Fibroblast of skin of right quadriceps (primary cell): ENCODE data around the gene CLEC2D.
"Not testable (repeated sequence)": the region's sequence is repeated elsewhere in the genome, so short reads cannot be mapped to it uniquely, and the experiment has no call there.

Experiments
- DNase-seq: peaks from one replicate; pipeline ENCODE4 v3.0.0-alpha.2; 2013

Gene CLEC2D, protein sequence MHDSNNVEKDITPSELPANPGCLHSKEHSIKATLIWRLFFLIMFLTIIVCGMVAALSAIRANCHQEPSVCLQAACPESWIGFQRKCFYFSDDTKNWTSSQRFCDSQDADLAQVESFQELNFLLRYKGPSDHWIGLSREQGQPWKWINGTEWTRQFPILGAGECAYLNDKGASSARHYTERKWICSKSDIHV

DNA sequence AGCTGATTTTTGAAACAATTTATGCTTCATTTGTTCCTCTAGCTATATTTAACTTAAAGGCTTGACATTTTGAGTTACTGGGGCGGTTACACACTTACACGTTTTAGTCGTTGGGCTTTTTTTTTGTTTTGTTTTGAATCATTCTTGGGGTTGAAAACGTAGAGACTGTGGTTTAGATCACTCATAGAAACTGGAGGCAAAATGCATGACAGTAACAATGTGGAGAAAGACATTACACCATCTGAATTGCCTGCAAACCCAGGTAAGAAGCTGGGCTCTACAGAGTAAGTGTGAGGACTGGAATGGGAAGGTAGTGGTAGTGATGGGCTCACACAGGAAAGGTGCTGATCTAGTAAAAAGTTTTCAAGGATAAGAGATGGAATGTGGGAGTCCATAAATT lies at the start of gene CLEC2D:
Gene CLEC2D (plus strand): TSS at position 180 of the 400 bp plus-strand sequence. CDS start 22 bp downstream, at position 202.
- DNase-seq: no peak

DNA sequence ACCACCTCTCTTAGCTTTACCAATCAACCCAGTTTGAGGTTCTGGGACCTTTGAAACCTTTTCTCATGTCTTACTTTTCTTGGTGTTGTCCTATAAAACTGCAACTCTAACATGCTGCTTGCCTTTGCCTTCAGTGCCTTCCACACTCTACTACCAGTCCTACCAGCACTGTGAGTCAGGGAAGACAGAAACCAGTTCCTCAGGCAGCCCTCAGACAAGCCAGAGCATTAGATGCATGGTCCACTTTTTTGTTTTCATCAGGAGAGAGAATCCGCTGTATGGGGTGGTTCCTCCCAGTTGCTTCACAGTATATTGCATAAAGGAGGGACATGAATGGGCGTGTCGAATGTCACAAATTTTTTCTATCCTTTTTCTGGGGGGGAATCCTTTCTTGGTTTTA lies 44.5 kb upstream of the CLEC2D start:
- no peak for DNase-seq

DNA sequence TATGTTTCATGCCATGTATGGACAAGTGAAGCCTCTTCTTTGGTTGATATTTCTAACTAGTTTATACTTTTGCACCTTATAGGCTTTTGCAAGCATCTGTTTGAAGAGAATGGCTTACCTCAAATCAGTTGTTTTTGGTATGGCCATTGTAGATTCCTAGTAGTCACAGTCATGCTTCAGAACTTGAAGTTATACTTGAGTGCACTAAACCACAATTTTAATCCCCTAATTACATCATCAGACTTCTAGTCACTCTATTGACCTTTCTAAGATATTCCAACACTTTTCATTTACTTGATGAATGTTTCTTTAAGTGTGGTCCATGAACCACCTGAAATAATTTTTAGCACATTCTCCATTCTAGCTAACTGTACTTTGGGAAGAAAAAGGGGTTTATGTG lies 43.2 kb upstream of the CLEC2D start:
- DNase-seq: no peak

DNA sequence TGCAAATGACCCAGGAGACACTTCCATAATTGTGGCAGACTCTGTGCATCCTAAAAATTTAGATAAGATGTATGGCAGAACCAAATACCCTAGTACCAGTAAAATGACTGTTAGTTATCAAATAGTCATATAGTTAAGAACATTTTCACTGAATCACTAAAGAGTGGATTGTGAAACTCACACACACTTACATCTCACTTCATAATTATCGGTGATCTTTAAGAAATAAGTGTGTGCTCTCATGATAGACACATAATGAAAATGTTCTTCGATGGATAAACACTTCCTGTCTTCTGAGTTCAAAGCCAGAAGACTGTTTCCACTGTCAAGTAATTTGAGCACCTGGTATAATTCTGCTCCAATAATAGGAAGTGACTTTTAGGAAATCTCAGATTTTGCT lies 42.7 kb upstream of the CLEC2D start:
- DNase-seq: no peak

DNA sequence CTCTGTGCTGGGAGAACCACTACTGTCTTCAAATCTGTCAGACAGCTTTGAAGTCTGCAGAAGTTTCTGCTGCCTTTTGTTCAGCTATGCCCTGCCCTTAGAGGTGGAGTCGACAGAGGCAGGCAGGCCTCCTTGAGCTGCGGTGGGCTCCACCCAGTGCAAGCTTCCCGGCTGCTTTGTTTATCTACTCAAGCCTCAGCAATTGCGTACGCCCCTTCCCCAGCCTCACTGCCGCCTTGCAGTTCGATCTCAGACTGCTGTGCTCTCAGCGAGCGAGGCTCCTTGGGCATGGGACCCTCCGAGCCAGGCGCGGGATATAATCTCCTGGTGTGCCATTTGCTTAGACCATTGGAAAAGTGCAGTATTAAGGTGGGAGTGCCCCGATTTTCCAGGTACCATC lies 36.7 kb upstream of the CLEC2D start:
- no peak for DNase-seq

DNA sequence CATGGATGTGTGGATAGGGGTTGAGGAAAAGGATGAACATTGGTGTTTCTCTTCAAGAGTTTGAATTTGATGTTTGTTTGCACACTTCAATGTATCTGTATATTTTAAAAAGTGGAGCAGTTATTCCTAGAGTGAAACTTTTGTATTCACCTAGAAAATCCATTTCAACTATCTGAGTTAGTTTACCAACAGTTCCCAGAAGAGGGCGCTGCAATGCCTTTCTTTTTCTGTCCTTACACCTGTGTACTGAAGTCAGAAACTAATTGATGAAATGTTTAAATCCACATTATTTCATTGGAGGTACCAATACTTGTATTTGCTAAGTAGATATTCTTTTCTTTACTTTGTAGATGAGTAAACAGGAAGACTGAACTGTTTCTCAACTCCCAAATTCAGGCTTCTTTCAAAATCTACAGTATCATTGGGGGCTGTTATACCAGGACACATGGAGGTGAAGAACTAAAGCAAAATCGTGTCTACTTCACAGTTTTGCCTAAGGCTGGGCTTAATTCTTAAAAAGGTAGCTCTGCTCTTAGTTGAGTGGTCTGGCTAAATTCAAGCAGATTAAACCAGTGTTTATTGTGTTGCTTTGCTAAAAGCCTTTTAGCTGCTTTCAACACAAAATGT lies 35.2 kb upstream of the CLEC2D start:
- DNase-seq: peak; percentile 41

DNA sequence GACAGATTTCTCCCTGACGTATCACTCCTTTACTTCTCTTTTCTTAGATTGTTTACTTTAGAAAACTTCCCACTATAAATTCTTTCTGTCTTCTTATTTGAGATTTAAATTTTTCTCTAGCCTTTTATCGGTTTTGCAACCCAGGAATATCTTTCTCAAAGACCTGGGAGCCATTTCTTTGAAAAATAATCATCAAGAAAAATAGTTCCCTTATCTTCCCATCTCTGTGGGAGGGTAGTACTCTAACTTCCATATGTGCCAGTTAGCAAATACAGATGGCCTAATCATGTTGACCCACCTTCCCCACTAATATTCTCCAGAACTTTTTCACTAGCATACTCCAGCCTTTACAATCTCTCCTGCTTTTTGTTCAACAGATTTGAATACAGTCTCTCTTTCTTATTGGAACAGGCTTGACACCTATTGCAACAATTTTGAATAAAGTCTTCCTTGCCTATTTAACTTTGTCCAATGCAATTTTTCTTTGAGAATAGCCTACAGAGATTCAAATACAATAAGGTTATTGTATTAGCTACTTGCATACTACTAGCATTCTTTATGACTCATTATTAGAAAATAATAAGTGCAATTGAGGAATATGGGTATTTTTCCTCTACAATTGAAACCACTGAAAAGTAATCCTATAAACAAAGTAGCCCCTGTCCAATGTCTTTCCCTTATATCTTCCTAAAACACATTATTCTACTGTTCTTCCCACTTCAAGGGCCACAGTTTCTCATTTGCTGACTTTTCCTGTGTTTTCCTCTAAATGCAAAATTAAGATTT lies 34.4 kb upstream of the CLEC2D start:
- DNase-seq: no peak

DNA sequence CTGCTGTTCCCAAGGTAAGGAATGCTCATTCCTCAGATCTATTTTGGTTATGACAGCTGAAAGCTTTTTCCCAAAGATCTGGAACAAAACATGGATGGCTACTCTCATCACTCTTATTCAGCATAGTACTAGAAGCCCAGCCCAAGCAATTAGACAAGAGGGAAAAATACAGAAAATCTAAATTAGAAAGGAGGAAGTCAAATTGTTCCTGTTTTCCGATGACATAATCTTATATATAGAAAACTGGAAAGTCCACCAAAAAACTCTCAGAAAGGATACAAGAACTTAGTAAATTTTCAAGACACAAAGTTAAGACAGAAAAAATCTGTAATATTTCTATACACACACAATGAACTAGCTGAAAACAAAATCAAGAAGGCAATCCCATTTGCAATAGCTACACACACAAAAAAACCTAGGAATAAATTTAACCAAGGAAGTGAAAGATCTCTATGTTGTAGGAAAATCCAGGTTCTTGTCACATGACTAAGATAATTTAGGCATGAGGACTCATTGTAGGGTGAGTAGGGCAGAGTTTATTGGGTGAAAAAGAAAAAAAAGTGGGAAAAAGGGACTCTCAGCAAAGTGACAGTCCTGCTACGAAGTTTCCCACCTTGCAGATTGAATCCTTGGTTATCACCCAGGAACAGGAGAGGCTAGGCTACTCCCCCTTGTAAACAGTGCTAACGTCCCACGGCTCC lies 33.2 kb upstream of the CLEC2D start:
- no peak for DNase-seq

DNA sequence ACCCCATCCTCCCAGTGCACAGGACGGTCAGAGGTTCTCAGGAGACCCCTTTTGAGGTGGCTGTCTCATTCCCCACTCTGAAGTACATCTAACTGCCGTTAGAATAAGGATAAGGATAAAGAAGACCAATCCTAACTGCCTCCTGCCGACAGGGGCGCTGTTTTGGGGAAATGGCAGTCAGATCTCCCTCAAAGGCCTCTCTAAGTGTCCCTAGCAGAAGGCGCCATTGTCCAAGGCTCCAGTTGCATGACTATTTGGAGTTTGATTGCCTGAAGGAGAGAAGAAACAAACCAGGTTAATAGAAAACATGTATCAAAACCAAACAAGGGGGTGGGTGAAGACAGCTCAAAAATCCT lies 32.7 kb upstream of the CLEC2D start:
- DNase-seq: no peak

DNA sequence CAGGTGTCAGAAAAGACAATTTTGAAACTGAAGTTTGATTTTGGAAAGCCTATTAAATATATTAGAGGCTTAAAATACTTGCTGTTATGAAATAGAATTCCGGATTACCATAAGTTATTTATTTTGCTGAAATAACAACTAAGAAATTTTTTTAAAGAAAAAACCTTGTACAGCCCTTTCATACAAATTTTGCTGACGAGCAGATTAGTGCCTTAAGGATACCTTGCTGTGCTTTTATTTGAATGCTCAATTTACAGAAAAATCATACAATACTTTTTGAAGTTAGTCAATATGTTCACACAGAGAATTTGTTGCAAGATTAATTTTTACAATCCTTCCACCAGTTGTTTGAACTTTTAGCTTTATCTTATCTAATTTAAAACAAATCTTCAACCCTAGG lies 29.5 kb upstream of the CLEC2D start:
- DNase-seq: no peak

DNA sequence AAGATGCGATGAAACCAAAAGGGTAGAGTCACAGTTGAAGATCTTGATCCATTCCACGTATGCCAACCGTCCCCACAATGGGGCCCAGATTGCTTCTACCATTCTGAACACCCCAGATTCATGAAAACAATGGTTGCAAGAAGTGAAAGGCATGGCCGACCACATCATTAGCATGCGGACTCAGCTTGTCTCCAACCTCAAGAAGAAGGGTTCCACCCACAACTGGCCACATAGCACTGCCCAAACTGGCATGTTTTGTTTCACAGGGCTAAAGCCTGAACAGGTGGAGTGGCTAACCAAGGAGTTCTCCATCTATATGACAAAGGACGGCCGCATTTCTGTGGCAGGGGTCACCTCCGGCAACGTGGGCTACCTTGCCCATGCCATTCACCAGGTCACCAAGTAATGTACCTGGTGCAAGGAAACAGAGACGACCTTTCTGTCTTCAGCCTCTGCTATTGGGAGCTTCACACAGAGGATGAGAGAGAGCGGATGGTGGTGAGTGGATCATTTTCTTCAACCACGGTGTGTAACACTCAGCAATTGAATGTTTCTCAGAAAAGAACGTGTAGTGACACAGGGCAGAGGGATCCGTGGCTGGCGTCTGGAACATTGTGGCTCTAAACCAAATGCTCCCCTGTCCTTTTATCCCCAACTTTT lies 26.8 kb upstream of the CLEC2D start:
- no peak for DNase-seq

DNA sequence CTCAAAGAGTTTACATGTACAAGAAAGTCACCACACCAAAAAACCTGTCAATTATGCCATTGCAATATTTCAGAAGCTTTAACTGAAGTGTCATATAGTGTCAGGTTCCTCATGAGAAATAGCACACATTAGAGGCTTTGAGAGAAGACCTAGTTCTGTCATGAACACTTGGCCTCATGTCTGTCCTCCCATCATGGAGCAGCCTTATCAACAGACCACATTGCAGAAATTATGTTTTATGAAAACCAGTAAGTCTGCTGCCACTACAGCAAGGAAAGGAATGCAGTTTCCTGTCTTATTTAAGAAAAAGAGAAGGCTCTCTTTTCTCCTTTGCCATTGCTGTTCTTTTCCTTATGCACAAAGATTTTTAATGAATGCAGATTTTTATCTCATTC lies 26.2 kb upstream of the CLEC2D start:
- no peak for DNase-seq

DNA sequence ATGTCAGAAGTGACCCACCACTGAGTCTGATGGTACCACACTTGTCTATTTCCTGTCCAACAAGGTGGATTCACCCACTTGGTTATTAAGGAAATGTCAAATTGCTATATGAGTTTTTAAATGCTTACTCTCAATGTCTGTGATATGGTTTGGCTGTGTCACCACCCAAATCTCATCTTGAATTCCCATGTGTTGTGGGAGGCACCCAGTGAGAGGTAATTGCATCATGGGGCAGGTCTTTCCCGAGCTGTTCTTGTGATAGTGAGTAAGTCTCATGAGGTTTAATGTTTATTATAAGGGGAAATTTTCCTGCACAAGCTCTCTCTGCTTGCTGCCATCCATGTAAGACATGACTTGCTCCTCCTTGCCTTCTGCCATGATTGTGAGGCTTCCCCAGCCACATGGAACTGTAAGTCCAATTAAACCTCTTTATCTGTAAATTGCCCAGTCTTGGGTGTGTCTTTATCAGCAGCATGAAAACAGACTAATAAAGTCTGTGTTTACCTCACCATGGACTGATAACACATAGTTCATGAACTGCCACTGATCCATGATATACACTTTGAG lies 24.4 kb upstream of the CLEC2D start:
- not testable (repeated sequence) for DNase-seq

DNA sequence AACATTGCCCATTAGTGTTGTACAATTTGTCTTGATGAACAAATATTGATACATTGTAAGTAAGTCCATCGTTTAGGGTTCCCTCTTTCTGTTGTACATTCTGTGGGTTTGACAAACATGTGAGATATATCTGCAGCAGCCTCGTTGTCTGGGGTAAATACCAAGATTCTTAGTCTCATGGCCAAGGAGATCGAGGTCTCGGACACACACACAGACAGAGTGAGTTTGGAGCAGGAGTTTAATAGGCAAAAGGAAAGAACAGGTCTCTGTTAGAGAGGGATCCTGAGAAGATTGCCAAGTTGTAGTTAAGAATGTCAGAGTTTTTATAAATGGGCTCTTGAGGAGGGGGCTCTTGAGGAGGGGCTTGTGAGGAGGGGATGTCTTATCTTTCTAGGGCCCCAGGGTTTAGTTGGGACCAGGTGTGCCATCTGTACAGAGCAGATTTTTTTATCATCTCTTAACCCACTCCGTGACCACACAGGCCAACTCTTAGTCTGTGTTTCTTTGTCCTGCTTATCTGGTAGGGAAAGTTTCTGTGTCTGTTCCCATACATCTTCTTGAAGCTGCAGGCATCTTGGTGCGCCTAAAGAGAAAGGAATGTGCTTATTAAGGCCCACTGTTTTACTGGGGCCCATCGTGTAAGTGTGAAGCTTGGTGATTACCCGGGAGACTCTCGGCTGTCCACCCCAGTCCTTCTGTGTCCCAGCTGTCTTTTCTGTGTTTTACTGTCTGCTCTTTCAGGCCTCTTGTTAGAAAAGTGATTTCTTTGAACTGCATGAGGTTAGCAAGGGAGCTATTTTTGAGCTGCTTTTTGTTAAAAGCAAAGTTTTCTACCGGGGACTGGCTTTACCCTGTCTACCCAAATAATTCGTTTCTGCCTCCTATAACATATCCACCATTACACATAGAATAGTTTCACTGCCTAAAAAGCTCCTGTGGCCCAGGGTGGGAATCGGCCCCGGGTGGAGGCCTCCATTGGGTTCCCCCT lies 22.4 kb upstream of the CLEC2D start:
- peak; percentile 51 for DNase-seq

DNA sequence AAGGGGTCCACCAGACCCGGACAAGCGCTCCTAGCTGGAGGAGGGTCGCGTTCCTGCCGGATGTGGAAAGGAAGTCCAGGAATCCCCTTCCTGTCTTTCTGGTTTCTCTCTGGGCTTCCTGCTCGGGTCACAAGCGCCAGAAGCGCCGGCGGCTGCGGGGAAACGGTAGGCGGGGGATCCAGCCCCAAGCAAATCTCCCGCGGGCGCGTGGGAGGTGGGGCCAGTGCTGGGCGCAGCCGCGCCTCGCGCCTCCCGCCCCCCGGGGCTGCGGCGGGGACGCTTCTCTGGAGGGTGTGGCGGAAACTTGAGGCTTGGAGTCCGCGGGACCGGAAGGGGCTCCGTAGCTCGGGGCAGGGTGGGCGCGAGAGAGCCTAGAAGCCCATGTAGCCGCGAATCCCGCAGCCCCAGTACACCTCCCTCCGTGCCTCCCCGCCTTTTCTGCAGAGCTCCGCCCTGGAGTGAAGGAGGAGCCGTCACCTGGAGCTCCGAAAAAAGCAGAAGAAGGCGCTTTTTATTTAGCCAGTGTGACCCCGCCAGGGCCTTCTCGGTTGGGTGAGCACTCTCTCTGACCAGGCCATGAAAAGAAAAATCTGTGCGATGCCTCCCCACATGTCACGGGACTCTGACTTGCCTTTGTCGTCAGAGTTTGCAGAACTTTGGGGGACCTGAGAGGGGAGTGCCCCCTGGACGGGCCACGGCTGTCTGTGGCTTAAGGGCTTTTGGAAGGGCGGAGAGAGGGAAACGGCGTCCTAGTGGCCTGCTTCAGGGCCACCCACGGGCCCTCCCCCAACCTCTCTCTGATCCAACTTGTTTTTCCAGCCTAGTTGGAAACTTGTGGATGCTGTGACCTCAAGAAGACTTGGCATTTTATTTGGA lies 21.4 kb upstream of the CLEC2D start:
- DNase-seq: peak; percentile 87

DNA sequence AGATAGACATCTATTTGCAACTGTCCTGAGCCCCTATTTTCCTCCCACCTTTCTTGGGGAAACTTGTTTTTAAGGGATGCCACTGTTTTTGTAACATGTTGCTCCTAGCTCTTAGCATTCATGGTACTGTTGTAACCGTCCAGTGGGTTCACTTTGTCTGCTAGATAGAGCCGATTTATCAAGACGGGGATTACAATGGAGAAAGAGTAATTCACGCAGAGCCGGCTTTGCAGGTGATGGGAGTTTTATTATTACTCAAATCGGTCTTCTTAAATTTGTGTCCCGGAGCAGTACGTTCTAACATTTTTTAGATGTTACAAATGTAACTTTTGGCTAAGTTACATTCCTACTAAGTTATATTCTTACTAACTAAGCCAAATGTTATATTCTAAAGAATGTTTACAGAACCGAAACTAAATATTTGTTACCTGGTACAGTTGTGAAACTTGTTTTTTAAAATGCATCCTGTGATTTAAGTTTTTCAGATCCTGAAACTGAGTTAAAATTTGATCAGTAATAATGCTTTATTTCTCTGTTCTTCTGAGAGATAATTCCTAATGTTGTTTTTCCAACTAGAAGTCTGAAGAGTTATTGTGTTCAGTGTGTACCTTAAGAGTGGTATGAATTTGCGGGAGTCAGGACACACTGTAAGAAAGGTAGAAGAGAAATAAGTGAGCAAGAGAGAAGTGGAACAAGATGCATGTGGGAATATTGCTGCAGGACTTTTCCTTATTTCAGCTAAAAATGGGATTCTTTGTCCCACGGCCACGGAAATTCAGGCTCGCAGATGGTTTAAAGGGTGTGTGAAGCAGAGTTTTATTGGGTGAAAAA lies 20.6 kb upstream of the CLEC2D start:
- DNase-seq: no peak

DNA sequence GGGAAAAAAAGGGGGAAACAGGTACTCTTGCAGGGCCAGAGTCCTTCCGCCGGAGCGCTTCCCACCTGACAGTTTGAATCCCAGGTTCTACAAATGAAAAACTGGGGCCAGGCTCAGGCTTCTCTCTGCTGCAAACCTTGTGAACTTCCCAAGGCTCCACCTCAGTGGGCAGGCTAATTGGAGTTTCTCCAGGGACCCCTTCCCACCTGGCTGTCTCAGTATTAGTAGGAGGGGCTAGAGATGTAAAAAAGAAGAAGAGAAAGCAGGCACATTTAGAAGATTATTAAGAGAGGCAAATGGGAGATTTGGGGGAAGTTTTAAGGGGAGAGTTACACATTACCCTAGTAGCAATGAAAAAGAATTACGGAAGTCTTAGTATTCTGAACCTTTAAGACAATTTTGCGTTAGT lies 20.0 kb upstream of the CLEC2D start:
- no peak for DNase-seq

DNA sequence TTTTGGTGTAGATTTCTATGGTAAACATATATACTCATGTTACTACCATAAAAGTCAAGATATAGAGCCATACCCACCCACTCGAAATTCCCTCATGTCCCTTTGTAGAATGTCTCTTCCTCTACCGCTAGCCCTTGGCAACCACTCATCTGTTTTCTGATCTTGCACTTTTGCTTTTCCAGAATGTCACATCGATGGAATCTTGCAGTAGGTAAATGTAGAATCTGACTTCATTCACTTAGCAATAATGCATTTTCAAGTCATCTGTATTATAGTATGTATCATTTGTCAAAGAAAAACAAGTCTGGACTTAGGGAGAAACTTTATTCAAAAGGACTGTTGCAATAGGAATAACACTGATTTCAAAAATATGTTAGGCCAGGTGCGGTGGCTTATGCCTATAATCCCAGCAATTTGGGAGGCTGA lies 19.3 kb upstream of the CLEC2D start:
- no peak for DNase-seq

DNA sequence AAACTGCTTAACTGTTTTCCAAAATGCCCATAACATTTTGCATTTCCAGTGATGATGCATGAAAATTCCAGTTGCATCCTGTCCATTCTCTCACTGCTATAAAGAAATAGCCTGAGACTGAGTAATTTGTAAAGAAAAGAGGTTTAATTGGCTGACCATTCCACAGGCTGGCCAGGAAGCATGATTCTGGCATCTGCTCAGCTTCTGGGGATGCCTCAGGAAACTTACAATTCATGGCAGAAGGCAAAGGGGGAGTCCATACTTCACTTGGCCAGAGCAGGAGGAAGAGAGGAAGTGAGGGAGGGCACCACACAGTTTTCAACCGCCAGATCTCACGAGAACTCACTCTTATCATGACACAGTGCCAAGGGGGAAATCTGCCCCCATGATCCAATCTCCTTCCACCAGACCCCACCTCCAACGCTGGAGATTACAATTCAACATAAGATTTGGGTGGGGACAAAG lies 18.2 kb upstream of the CLEC2D start:
- peak; percentile 72 for DNase-seq
